EH (cell line): Measurements from ENCODE around the gene ARL2BP.
"Not testable (repeated sequence)": the region's sequence is repeated elsewhere in the genome, so short reads cannot be mapped to it uniquely, and the experiment has no call there.

Experiments used
- DNase-seq: peaks from one replicate; pipeline ENCODE4 v3.0.0-alpha.2; 2015; ENCODE audit warnings: low read depth

ARL2BP gene

DNA sequence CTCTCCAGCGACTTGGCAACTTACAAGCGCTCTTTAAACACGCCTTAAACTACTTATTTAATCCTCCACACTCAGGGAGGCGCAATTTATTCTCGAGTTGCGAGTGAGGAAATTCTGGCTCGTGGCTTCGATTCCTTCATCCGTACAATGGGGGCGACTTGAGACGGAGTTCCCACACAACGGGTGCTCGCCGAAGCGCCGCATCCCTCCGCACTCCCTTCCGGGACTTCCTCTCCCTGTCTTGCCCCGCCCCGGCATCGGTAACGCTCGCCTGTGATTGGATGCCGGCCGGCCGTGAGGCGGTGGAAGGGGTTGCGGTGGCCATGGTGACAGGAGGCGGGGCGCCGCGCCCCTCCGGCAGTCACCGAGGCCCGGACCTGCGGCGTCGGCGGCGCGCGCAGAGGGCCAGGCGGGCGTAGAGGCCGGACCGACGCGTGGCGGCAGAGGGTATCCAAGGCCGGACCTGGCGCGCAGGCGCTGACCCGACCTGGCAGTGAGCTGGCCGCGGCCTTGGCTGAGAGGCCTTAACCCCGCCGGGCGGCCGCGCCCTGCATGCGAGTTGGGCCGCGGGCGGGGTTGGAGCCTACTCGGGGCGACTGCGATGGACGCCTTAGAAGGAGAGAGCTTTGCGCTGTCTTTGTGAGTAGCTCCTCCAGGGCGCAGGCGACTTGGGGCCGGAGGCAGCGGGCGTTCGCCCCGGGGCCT, at the start of gene ARL2BP:
ARL2BP (plus strand) TSS at position 493 of the 705 bp plus-strand sequence; CDS start at position 602, 109 bp downstream.
- peak; percentile 98 for DNase-seq

DNA sequence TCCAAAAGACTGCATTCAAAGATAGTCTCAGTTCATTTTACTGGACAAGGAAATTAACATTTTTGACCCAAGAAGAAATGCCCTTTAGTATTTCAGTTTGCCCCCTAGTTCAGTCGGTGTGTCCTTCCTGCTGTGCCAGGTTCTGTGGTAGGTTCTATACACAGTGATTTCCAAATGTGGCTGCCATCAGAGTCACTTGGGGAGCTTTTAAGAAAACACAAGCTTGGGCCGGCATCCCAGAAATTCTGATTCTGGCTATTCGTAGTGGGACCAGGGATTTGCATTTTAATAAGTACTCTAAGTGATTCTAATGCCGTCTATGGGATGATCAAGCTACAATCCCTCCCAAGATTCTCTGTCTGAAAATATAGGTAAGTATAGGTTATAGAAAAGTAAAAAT, 48.8 kb upstream of the ARL2BP start:
- no peak for DNase-seq

DNA sequence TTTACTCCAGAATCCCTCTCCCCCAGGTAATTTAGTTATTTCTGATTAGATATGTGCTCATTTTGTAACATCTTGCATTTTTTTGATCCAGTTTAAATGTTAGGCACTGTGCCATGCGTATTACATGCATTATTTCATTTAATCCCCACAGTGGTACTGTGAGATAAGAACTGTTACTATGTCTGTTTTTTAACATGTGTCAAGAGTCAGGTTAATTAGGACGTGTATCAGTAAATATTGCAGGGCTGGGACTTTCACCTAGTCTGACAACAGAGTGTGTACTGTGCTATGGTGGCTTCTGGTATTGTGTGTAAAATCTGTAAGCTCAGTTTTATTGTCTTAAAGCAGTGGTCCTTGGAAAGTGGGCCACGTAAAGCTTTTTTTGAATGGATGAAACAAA, 48.3 kb upstream of the ARL2BP start:
- DNase-seq, result no peak

DNA sequence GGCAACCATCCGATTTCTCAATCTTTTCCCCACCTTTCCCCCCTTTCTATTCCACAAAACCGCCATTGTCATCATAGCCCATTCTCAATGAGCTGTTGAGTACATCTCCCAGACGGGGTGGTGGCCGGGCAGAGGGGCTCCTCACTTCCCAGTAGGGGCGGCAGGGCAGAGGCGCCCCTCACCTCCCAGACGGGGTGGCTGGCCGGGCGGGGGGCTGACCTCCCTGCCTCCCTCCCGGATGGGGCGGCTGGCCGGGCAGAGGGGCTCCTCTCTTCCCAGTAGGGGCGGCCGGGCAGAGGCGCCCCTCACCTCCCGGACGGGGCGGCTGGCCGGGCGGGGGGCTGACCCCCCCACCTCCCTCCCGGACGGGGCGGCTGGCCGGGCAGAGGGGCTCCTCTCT, 44.7 kb upstream of the ARL2BP start:
- not testable (repeated sequence) for DNase-seq

DNA sequence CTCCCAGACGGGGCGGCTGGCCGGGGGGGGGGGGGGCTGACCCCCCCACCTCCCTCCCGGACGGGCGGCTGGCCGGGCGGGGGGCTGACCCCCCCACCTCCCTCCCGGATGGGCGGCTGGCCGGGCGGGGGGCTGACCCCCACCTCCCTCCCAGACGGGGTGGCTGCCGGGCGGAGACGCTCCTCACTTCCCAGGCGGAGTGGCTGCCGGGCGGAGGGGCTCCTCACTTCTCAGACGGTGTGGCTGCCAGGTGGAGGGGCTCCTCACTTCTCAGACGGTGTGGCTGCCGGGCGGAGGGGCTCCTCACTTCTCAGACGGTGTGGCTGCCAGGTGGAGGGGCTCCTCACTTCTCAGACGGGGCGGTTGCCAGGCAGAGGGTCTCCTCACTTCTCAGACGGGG, 44.1 kb upstream of the ARL2BP start:
- not testable (repeated sequence) for DNase-seq

DNA sequence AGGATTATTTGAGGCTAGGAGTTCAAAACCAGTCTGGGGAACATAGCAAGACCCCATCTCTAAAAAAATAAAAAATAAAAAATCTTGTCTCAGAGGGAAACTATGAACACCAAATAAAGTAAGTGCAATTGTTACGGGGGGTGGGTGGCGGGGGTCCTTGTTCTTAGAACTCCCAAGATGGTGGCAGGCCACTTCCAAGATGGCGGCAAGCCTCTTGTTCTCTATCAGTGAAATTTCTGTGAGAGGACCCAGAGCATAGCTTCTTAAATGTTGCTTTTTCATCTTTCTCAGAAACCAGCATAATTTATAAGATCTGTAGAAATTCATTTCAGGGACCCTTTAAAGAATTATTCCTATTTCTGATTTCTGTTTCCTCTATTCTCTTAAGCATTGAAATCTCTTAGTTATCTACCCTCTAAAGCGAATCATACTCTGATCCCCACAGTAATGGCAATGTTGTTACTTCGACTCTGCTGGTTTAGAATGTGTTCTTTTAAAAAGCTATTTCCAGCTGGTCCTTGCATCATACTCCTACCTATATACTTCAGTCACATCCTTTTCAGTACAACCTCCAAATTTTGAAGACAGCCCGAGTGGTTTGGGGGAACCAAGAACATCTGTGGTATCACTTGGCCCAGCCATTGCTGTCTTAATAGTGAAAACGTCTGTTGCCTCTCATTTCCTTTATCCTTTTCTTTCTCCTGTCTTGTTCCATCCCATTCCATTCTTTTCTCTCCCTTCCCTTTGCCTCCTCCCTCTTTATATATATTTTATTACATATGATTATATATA, 42.8 kb upstream of the ARL2BP start:
- DNase-seq, result no peak

DNA sequence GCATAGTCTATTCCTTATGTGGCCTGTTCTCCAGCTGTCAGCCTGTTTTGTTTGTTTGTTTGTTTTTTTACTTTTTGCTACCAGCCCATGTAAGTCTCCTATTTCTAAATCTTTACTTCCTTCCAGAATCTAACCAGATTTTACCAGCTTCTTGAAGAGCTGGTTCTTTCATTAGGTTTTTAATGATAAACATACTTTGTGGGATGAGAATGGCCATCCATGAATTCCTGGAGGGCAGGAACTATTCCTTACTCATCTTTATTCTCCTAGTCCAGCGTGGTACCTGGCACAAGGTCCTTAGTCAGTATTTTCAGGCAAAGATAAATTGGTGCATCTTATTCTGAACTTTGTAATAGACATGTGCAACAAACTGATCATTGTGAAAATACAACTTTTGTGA, 41.6 kb upstream of the ARL2BP start:
- DNase-seq, result peak; percentile 53

DNA sequence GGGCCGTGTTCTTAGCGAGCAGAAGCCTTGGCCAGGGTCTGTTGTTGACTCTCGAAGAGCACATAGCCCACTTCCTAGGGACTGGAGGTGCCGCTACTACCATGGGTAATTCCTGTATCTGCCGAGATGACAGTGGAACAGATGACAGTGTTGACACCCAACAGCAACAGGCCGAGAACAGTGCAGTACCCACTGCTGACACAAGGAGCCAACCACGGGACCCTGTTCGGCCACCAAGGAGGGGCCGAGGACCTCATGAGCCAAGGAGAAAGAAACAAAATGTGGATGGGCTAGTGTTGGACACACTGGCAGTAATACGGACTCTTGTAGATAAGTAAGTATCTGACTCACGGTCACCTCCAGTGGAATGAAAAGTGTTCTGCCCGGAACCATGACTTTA, 40.4 kb upstream of the ARL2BP start:
- no peak for DNase-seq

DNA sequence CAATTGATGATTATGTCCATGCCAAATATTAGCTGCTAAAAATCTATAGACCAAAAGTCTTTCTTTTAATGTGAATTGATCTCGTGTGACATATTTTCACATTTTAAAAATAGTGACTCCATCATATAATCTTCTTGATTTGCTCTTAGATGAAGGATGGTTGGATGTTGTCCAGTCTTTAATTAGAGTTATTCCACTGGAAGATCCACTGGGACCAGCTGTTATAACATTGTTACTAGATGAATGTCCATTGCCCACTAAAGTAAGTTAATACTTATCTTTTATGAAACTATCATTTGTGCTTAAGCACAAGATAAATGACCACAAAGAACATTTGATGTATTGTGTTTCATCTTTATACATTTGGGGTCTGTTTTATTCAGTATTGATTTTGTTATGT, 36.1 kb upstream of the ARL2BP start:
- DNase-seq, result no peak

DNA sequence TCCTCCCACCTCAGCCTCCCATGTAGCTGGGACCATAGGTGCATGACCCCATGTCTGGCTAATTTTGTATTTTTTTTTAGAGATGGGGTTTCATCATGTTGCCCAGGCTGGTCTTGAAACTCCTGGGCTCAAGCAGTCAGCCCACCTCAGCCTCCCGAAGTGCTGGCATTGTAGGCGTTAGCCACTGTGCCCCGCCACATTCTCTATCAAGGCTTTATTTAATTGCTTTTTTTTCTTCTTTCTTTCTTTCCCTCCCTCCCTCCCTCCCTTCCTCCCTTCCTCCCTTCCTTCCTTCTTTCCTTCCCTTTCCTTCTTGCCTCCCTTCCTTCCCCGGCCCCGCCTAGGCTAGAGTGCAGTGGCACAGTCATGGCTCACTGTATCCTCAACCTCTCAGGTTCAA, 35.3 kb upstream of the ARL2BP start:
- DNase-seq, result no peak

DNA sequence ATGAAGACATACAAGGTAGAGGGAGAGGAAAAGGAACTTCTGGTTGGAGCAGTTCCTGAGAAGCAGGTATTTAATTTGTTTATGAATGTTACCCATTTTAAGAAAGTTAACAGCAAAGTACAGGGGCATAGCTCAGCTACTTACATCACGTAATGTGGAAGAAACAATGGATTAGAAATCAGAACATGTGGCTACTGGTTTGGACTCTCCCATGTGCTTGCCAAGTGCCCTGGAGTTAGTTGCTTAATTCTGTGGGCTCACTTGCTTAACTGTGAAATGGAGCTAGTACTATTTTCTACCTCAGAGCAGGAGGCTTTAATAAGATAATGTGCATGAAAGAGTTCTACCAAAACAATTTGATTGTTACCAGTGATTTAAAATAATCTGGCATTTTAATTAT, 31.6 kb upstream of the ARL2BP start:
- no peak for DNase-seq

DNA sequence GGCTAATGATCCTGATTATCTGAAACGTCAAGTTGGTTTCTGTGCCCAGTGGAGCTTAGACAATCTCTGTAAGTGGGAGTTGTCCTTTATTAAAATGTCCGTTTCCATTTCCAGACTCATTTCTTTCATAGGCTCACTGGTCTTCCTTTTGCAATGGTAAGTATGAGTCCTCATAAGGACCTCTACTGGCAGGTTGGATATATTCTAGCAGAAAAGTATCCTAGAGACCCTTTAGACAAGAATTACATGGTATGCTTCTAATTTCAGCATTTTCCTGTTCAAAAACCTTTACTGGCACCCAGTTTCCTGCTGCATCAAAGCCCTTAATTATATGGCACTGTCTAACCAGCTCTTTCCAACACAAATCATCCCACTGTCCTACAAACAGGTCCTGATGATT, 28.1 kb upstream of the ARL2BP start:
- DNase-seq, result no peak

DNA sequence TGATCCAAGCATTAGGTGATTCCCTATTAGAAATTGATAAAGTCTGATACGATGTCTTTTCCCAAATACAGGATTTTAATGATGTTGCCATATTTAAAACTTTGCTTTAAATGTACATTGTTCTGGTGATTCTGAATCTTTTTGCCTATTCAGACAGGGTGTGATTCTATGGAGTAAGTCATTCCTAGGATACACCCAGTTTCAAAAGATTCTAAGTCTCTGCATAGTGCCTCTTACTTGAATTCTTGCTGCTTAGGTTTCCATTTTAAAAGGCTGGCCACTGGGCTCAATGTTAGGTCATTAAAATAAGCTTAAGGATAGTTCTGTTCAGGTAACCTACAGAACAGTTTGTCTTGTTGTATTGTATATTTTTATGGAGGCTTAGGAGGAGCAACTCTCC, 22.0 kb upstream of the ARL2BP start:
- DNase-seq, result no peak

DNA sequence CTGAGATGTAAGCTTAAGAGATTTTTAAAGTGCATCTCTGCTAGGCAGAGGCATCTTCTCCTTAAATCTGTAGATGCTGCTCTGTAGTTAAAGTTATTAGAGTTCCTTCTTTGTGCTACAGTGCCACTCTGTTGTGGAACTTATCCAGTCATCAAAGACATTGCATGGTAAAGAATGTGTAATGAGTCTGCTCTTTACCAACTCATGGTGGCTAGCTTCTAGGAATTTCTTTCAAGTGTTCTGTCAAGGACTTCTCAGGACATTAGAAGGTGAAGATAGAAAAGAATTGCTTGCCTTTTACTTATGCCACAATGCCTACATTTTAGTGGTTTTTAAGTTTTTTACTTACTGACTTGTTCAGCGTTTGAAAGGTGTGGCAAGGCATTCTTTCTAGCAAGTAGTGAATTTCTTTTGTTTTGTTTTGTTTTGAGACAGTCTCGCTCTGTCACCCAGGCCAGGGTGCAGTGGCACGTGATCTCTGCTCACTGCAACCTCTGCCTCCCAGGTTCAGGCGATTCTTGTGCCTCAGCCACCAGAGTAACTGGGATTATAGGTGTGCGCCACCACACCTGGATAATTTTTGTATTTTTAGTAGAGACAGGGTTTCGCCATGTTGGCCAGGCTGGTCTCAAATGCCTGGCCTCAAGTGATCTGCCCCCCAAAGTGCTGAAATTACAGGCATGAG, 20.3 kb upstream of the ARL2BP start:
- no peak for DNase-seq

DNA sequence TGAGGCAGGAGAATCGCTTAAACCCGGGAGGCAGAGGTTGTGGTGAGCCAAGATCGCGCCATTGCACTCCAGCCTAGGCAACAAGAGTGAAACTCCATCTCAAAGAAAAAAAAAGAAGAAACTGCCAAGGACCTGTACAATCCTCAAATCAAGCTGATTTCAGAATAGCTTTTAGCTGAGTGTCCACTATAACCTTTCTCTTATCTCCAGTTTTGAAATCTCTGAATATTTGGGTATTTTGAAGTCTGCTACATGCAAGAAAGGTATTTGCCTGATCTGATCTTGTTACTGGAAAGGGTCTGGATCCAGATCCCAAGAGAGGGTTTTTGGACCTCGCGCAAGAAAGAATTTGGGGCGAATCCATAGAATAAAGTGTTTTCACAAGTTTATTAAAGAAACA, 19.1 kb upstream of the ARL2BP start:
- DNase-seq, result no peak

DNA sequence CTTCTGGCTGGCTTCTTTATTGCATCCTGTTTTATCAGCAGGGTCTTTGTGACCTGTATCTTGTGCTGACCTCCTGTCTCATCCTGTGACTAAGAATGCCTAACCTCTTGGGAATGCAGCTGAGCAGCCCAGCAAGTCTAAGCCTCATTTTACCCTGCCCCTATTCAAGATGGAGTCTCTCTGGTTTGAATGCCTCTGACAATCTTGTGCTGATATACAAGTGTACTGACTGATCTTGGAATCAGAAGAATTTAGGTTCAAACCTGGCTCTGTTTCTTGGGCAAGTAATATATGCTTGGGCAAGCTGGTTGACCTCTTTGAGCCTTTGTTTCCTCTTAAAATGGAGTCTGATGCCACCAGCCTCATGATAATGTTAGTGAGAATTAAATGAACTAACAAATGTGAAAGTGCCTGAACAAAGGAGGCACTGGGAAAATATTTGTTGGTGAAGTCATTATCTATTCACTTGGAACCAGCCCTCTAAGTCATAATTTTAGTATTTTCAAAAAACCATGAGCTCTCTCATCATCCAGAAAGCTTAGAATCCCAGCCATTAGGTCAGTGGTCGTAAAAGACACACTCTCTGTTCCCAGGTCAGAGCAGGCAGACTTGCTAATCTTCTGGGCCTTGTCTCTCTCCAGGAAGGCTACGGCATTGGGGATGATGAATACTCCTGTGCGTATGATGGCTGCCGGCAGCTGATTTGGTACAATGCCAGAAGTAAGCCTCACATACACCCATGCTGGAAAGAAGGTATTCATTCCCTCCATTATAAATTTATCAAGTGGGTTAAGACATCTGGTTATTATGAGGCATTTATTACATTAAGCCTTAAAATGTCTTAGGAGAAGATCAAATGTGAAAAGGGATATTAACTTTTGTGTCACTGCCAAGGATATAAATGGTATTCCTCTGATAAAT, 18.1 kb upstream of the ARL2BP start:
- peak; percentile 38 for DNase-seq

DNA sequence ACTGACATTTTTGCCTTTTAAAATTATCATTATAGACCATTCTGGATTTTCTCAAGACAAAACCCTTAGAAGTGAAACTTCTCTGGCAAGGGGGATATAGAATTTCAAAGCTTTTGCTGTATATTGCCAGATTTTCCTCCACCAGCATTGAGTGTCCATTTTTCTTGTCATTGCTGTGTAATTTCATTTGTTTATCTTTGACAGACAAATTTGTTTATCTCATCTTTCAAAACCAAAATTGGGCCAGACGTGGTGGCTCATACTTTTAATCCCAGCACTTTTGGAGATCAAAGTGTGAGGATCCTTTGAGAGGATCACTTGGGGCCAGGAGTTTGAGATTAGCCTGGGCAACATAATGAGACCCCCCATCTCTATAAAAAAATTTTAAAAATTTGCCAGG, 16.0 kb upstream of the ARL2BP start:
- no peak for DNase-seq

DNA sequence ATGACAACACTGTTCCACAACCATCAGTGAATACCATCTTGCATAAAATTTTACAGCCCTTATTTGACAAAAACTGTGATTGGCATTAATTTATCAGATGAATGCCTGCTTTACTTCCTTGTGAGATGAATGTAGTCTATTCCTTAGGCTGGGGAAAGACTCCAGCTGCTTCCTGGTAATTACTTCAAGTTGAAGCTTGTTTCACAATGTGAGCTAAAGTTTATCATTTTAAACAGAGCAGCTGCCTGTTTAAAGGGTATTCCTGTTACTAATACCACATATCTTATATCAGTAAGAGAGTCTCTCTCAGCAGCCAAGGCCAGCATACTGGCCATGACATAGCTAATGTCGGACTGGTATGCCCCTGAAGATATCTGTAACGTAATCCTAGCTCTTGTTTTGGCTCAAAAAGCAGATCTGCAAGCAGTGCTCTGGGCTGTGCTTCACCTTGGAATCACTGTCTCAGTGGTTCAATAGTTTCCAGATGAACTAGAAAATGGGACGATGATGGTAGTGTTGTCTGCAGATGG, 13.2 kb upstream of the ARL2BP start:
- no peak for DNase-seq

DNA sequence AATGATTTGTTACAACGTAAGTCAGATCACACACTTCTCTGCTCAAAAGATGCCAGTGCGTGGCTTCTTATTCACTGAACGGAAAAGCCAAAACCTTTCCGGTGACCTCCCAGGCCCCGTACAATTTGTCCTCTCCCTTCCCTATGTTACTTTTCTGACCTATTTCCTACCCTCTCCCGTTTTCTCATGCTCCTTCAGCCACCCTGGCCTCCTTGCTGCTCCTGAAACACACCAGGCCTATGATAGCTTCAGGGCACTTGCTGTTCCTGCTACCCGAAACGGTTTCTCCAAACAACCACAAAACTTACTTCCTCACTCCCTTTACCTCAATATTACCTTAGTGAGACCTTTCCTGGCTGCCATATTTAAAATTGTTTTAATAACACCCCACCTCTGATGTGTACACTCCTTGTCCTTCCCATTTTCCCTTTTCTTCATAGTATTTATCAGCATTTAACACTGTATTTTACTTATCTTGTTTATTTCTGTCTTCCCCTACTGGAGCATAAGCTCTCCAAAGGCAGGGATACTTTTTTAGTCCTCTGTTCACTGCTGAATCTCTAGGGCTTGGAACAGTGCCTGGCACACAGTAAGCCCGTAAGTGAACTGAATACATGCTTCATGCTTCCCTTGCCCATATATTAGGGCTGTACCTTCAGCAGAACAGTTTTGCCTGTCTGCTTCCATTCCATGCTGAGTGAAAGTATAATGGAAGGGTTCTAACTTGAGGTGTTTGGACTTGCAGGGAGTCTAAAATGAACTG, 10.9 kb upstream of the ARL2BP start:
- no peak for DNase-seq

DNA sequence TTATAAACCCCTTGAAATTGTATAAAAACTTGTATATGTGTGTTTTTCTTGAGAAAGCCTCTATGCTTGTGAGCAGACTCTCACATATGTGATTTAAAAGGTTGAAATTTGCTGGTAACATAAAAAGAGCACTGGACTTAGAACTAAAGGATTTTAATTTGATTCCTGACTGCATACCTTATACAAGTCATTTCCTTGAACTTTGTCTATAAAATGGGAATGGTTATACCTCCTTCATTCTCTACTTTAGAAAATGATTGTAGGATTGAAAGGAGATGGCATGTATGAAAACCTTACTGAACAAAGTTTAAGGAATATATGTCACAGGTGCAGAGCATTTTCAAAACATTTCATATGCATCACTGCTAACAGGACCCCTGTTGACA, 10.4 kb upstream of the ARL2BP start:
- DNase-seq, result no peak
